HCT116 (cell line): Measurements from ENCODE around the gene SMYD3. TPM values are rescaled to one million over a fixed set of nuclear protein-coding genes. Genes with fewer than 3 reads are reported as not detected.

ENCODE experiments used
- ATAC-seq: fragments of 200-7000 bp; cut with Tn5 transposase; 2 replicates; pipeline ENCODE4 v1.9.1; 2020; ENCODE audit warnings: mild to moderate bottlenecking, moderate library complexity
- BruUV-seq: library from RNA; stranded (reverse); fragments of 400-500 nt; replicated peaks from 2 replicates; lab custom pipeline; 2021; lab: Mats Ljungman, UMichigan
- CTCF ChIA-PET: fragments of 300-600 bp; sonication (Branson Sonifier 250); formaldehyde crosslinking; loops from one replicate; lab custom pipeline; 2021; ENCODE audit warnings: antibody characterized with exemption; lab: Charles Lee
- POLR2A ChIA-PET: fragments of 300-600, 350-600 bp; sonication (Branson Sonifier 250); formaldehyde crosslinking; loops from one replicate; lab custom pipeline; 2021; ENCODE audit warnings: antibody characterized with exemption; lab: Charles Lee
- RAD21 ChIA-PET, 2 experiments: fragments of 300-600 bp; sonication (Branson Sonifier 250); formaldehyde crosslinking; loops; one replicate each; lab custom pipeline; 2023; ENCODE audit warnings: low total read pairs in 2 of 2; ENCODE audit not compliant: uncharacterized antibody in 2 of 2, unreplicated experiment in 2 of 2, low non-redundant PET in 1 of 2; lab: Charles Lee
- DNase-seq: peaks from one replicate; pipeline ENCODE4 v3.0.0-alpha.2; 2010; ENCODE audit warnings: low read depth, low spot score
- H2AFZ ChIP-seq: fragments of 200-600 bp; shearing (Covaris generic), sonication (generic); 2 replicates; pipeline ENCODE4 v1.6.1; 2017; ENCODE audit warnings: low read depth, mixed run types, mixed read lengths, antibody characterized with exemption, low read length; ENCODE audit not compliant: poor library complexity, severe bottlenecking
- H3K27ac ChIP-seq: 2 replicates; pipeline ENCODE4 v1.5.1; 2012; ENCODE audit warnings: low read depth, low read length
- H3K27me3 ChIP-seq: fragments of 200-600 bp; sonication (generic); 2 replicates; pipeline ENCODE4 v1.6.1; 2016; ENCODE audit warnings: mixed run types, low read length, mixed read lengths; ENCODE audit not compliant: insufficient read depth
- H3K36me3 ChIP-seq, 2 experiments: fragments of 200-500 bp in 1 of 2; fragments of 200-600 bp in 1 of 2; sonication (Bioruptor generic) in 1 of 2; sonication (generic) in 1 of 2; 2 replicates each; pipeline versions ENCODE4 v1.5.1 to v1.6.1; 2014 to 2016; ENCODE audit warnings: low read length in 2 of 2, inconsistent platforms in 1 of 2, mixed read lengths in 1 of 2, mixed run types in 1 of 2; ENCODE audit not compliant: insufficient read depth in 2 of 2, control insufficient read depth in 1 of 2
- H3K4me1 ChIP-seq, 2 experiments: fragments of 200-600 bp in 1 of 2; sonication (generic) in 1 of 2; 2 replicates each; pipeline versions ENCODE4 v1.5.1 to v1.6.1; 2012 to 2017; ENCODE audit warnings: low read length in 2 of 2, inconsistent platforms in 1 of 2, mild to moderate bottlenecking in 1 of 2, mixed read lengths in 1 of 2, mixed run types in 1 of 2, moderate library complexity in 1 of 2; ENCODE audit not compliant: insufficient read depth in 2 of 2, control insufficient read depth in 1 of 2
- H3K4me2 ChIP-seq: fragments of 200-600 bp; sonication (generic); 2 replicates; pipeline ENCODE4 v1.6.1; 2017; ENCODE audit warnings: mixed run types, low read length, mixed read lengths
- H3K4me3 ChIP-seq, 2 experiments: fragments of 200-600 bp in 1 of 2; sonication (generic) in 1 of 2; replicated peaks in 1 of 2; 2 replicates each; pipeline ENCODE4 v1.5.1; 2011 to 2016; ENCODE audit warnings: low read length in 2 of 2, control low read depth in 1 of 2, low read depth in 1 of 2, mild to moderate bottlenecking in 1 of 2, mixed read lengths in 1 of 2, mixed run types in 1 of 2
- H3K79me2 ChIP-seq: fragments of 200-600 bp; sonication (generic); 2 replicates; pipeline ENCODE4 v1.6.1; 2017; ENCODE audit warnings: mild to moderate bottlenecking, mixed run types, low read length, moderate library complexity, mixed read lengths; ENCODE audit not compliant: insufficient read depth
- H3K9ac ChIP-seq: fragments of 200-600 bp; sonication (generic); 2 replicates; pipeline ENCODE4 v1.6.1; 2016; ENCODE audit warnings: low read length, mixed read lengths
- H3K9me2 ChIP-seq: fragments of 200-600 bp; sonication (generic), shearing (Covaris generic); 2 replicates; pipeline ENCODE4 v1.6.1; 2017; ENCODE audit warnings: mixed run types, mild to moderate bottlenecking, moderate library complexity; ENCODE audit not compliant: insufficient read depth
- H3K9me3 ChIP-seq, 2 experiments: fragments of 200-500 bp in 1 of 2; fragments of 200-600 bp in 1 of 2; sonication (Bioruptor generic) in 1 of 2; sonication (generic) in 1 of 2; 2 replicates each; pipeline ENCODE4 v1.6.1; 2014 to 2017; ENCODE audit warnings: low read length in 2 of 2, mixed read lengths in 2 of 2, inconsistent platforms in 1 of 2, low read depth in 1 of 2, mild to moderate bottlenecking in 1 of 2, mixed run types in 1 of 2, moderate library complexity in 1 of 2; ENCODE audit not compliant: control insufficient read depth in 1 of 2, insufficient read depth in 1 of 2
- H4K20me1 ChIP-seq: fragments of 200-600 bp; sonication (generic), shearing (Covaris generic); 2 replicates; pipeline ENCODE4 v1.6.1; 2017; ENCODE audit warnings: mixed run types, mild to moderate bottlenecking, moderate library complexity; ENCODE audit not compliant: insufficient read depth
- CBX3 ChIP-seq: IDR thresholded peaks from 2 replicates; pipeline ENCODE4 v1.6.1; 2012; ENCODE audit warnings: low read depth
- CEBPB ChIP-seq: IDR thresholded peaks from 2 replicates; pipeline ENCODE4 v1.6.1; 2012; ENCODE audit warnings: low read depth
- EZH2phosphoT487 ChIP-seq: fragments of 200-600 bp; IDR thresholded peaks from 2 replicates; pipeline ENCODE4 v1.6.1; 2018; ENCODE audit warnings: antibody characterized with exemption, borderline replicate concordance
- POLR2A ChIP-seq: IDR thresholded peaks from 2 replicates; pipeline ENCODE4 v1.7.0; 2011; ENCODE audit warnings: borderline replicate concordance; ENCODE audit not compliant: insufficient read depth, insufficient read length; ENCODE audit errors: extremely low read depth
- POLR2AphosphoS5 ChIP-seq: IDR thresholded peaks from 2 replicates; pipeline ENCODE4 v1.6.1; 2011; ENCODE audit warnings: mild to moderate bottlenecking, low read depth, low read length, moderate library complexity
- SIN3A ChIP-seq: IDR thresholded peaks from 2 replicates; pipeline ENCODE4 v1.6.1; 2012; ENCODE audit warnings: low read depth
- SP1 ChIP-seq: IDR thresholded peaks from 2 replicates; pipeline ENCODE4 v1.6.1; 2012; ENCODE audit warnings: low read depth
- TCF7L2 ChIP-seq: IDR thresholded peaks from 2 replicates; pipeline ENCODE4 v1.7.0; 2011; ENCODE audit warnings: borderline replicate concordance, inconsistent platforms; ENCODE audit not compliant: insufficient read depth, insufficient read length; ENCODE audit errors: extremely low read depth
- intact Hi-C: fragments of 100-400 bp; cut with micrococcal nuclease; formaldehyde crosslinking; loops from 2 replicates; pipeline ENCODE4 v1.10.0; 2022
- total RNA-seq: library from RNA; stranded (reverse); gene quantifications from one replicate; pipeline ENCODE4 v1.2.1, GENCODE V29; 2021; ENCODE audit not compliant: unreplicated experiment
- TF ChIP-seq, protein P1 (sequence below): IDR thresholded peaks from 2 replicates; pipeline ENCODE4 v1.6.1; 2012

Gene SMYD3
- total RNA-seq, 1 experiment from 2014 or later: 33.6 TPM

DNA sequence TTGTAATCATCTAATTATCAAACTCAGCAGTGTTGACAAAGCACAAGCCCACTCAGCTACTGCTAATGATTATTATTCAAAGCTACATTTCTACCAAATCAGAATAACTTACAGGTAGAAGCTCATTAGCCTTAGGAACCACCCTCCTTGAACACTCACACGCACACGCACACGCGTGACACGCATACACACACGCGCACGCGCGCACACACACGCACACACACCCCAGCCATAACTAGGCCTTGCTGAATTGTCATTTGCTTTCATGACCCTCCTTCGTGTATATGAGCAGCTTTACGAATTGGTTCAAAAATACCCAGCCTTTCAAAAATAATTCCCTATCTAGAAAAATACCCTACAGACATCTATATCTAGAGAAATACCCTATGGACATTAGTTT is 195.6 kb downstream of the SMYD3 start:
- CTCF ChIA-PET: no interaction called here
- Histone ChIP-seq H3K36me3 (no peaks in the 10 kb centered on the region), H3K79me2 (no peaks in the 10 kb centered on the region), H3K9me3 (no peaks in the 10 kb centered on the region), H4K20me1 (no peaks in the 10 kb centered on the region), H3K9me2 (no peaks in the 10 kb centered on the region), H3K27me3 (no peaks in the 10 kb centered on the region), H3K4me1 (peaks cover 0 to 3% of the 10 kb centered on the region in 2 experiments; a peak in 1 of 4 replicates), H3K9ac (no peak overlapping the region), H2AFZ (no peak overlapping the region), H3K27ac (no peak overlapping the region), H3K4me2 (no peak overlapping the region), H3K4me3 (no peak overlapping the region)
- intact Hi-C loops: no loop called here
- RAD21 ChIA-PET: no interaction called here
- DNase-seq (no peak), ATAC-seq (no peak)
- no TSS peak for BruUV-seq
- POLR2A ChIA-PET: no interaction called here
- TF ChIP-seq CBX3 (no peak), POLR2A (no peak), SIN3A (no peak), SP1 (no peak)
- TF ChIP-seq, protein P1, sequence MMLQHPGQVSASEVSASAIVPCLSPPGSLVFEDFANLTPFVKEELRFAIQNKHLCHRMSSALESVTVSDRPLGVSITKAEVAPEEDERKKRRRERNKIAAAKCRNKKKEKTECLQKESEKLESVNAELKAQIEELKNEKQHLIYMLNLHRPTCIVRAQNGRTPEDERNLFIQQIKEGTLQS: no peak

DNA sequence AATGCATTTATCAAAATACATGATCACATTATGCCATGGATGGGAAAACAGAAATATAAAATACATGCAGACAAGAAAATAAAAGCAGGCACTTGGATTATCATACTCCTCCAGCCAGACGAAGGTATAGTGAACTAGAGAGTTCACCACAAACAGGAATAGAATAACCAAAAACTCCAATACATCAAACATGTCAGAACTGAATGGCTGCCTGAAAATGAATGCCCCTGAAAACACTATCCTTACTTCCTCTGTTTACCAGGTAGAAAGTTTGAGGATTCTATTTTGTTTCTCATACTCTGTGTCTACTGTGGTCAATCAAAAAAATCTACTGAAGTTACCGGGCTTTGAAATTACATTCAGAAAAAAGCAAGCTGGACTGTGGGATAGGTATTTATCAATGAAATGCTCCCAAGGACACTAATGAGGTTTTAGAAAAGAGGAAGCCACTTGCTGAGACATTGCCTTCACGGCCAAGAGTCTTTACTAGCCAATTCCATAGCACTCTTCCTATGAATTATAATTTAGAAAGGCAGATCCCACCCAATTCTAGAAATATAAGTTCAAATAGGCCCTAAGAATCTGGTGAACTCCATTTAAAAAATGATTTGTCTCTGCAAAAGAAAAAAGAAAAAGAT is 197.7 kb downstream of the SMYD3 start:
- CTCF ChIA-PET: interaction anchor here (1.2 kb wide), 1 partner anchor 11 kb away, joined by 3 read pairs; no protein-coding TSS in a partner anchor
- Histone ChIP-seq H2AFZ (no peak overlapping the region), H3K4me3 (no peak overlapping the region), H3K9me3 (no peaks in the 10 kb centered on the region), H3K27ac (no peak overlapping the region), H3K9me2 (no peaks in the 10 kb centered on the region), H3K9ac (no peak overlapping the region), H3K4me1 (peaks cover 0 to 3% of the 10 kb centered on the region in 2 experiments; a peak in 1 of 4 replicates), H3K27me3 (no peaks in the 10 kb centered on the region), H3K36me3 (no peaks in the 10 kb centered on the region), H4K20me1 (no peaks in the 10 kb centered on the region), H3K4me2 (no peak overlapping the region), H3K79me2 (no peaks in the 10 kb centered on the region)
- DNase-seq: no peak
- RAD21 ChIA-PET: no interaction called here
- TF ChIP-seq CEBPB (no peak), TCF7L2 (no peak), EZH2phosphoT487 (no peak), POLR2AphosphoS5 (no peak)
- POLR2A ChIA-PET: no interaction called here
- intact Hi-C loops: no loop called here
- no peak for ATAC-seq
- BruUV-seq: no TSS peak
